Measurements from ENCODE around the gene HHIPL1. TPM values are rescaled to one million over a fixed set of nuclear protein-coding genes. Genes with fewer than 3 reads are reported as not detected.

Gene HHIPL1
- total RNA-seq, 4 donors from 2014 or later: 2.6 to 3.9 (median 3.1) TPM

DNA sequence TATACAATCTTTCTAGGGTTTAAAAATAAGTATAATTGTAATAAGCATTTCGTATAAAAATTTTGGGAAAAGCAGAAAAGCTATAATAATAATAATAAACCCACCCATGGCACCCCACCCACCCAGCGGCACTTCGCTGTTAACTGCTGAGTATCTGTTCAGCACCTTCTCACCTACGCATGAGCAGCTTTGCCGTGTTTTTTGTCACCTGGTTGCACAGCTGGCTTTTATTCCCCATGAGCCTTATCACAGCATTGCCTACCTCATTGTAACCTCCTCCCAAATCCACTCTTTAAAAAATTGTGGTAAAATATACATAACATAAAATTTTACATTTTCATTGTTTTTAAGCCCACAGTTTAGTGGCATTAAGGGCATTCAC is 73.9 kb downstream of the HHIPL1 start:
- Histone ChIP-seq H3K9me3 (no peaks in the 10 kb centered on the region), H3K4me1 (no peaks in the 10 kb centered on the region), H3K36me3 (no peaks in the 10 kb centered on the region), H3K27ac (no peak overlapping the region), H3K27me3 (no peaks in the 10 kb centered on the region), H3K4me3 (no peak overlapping the region)
- 78 to 81% methylated on average over 5 of the region's 5 CpGs for whole genome bisulfite sequencing, 2 donors
- DNase-seq (ENCODE audit: low spot score in 2 of 2): no peak
- TF ChIP-seq EP300 (IDR thresholded peaks at IDR 0.05) (no peak), POLR2A (IDR thresholded peaks at IDR 0.05) (no peak)
- TF ChIP-seq, protein P1, sequence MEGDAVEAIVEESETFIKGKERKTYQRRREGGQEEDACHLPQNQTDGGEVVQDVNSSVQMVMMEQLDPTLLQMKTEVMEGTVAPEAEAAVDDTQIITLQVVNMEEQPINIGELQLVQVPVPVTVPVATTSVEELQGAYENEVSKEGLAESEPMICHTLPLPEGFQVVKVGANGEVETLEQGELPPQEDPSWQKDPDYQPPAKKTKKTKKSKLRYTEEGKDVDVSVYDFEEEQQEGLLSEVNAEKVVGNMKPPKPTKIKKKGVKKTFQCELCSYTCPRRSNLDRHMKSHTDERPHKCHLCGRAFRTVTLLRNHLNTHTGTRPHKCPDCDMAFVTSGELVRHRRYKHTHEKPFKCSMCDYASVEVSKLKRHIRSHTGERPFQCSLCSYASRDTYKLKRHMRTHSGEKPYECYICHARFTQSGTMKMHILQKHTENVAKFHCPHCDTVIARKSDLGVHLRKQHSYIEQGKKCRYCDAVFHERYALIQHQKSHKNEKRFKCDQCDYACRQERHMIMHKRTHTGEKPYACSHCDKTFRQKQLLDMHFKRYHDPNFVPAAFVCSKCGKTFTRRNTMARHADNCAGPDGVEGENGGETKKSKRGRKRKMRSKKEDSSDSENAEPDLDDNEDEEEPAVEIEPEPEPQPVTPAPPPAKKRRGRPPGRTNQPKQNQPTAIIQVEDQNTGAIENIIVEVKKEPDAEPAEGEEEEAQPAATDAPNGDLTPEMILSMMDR (IDR thresholded peaks at IDR 0.05): no peak

DNA sequence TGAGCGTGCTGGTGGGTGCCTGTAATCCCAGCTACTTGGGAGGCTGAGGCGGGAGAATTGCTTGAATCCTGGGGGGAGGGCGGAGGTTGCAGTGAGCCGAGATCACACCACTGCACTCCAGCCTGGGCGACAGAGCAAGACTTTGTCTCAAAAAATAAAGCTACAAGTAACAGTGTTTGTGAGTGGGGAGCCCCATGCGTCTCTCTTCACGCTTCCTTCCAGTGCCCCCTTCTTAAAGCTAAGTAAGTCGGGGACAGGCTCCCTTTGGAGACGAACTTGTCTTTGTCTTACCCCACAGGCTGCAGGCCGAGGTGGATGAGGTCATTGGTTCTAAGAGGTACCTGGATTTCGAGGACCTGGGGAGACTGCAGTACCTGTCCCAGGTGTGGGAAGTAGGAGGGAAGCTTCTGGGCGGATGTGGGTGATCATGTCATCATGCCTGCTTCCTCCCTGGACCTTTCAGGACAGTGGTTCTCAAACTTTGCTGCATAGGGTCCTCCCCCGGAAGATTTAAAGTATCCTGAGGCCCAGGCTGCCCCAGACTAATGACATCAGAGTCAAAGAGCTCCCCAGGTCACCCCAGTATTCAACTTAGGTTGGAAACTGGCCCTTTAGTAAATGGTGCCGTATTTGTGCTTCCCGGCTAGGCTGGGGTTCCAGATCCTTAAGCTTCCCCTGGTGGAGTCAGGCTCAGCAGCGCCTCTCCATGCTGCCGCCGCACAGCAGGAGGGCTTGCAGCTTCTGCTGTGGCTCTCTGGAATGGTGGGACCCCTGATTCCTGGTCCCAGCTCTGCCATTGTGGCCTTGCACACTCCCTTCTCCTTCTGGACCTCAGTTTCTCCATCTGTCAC is 76.2 kb downstream of the HHIPL1 start:
- no peaks in the 10 kb centered on the region for H3K9me3 ChIP-seq
- 92 to 94% methylated on average over 18 of the region's 18 CpGs for WGBS, 2 donors
- no peaks in the 10 kb centered on the region for H3K27me3 ChIP-seq
- H3K4me1 ChIP-seq: no peaks in the 10 kb centered on the region
- H3K27ac ChIP-seq: no peak overlapping the region
- H3K4me3 ChIP-seq: no peak overlapping the region
- TF ChIP-seq POLR2A (IDR thresholded peaks at IDR 0.05) (no peak), EP300 (IDR thresholded peaks at IDR 0.05) (no peak)
- TF ChIP-seq, protein P1 (IDR thresholded peaks at IDR 0.05): no peak
- no peak for DNase-seq (ENCODE audit: low spot score in 2 of 2)
- H3K36me3 ChIP-seq: no peaks in the 10 kb centered on the region

GRCh38 chr14:99721792-99722516 is 77.0 kb downstream of the HHIPL1 start:
- no peak for DNase-seq (ENCODE audit: low spot score in 2 of 2)

DNA sequence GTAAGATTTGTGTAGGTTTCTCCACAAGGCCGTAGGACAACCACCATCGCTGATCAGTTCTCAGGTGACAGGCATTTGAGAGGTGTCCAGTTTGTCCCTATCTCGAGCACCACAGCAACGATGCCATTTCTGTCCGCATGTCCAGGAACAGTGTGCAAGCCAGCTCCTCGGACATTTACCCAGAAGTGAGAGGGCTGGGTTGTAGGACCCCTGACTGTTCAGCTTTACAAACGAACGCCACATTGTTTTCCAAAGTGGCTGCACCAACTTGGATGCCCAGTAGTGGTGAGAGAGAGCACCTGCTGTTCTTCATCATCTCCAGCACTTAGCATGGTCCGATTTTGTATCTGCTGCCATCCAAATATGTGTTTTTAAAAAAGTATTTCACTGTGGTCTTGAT is 77.8 kb downstream of the HHIPL1 start:
- WGBS, 2 donors: 84 to 85% methylated on average over 9 of the region's 9 CpGs
- DNase-seq (ENCODE audit: low spot score in 2 of 2): no peak

More at GRCh38 chr14:99721792-99722516, 77.0 kb downstream of the HHIPL1 start:
- Histone ChIP-seq H3K27me3 (peaks cover 0 to 7% of the 10 kb centered on the region in 2 donors), H3K36me3 (no peaks in the 10 kb centered on the region), H3K4me1 (no peaks in the 10 kb centered on the region), H3K9me3 (no peaks in the 10 kb centered on the region), H3K27ac (no peak overlapping the region), H3K4me3 (no peak overlapping the region)
- WGBS, 2 donors: 78 to 85% methylated on average over 10 to 11 of the region's 12 CpGs
- TF ChIP-seq, protein P1 (IDR thresholded peaks at IDR 0.05): no peak
- TF ChIP-seq POLR2A (IDR thresholded peaks at IDR 0.05) (no peak), EP300 (IDR thresholded peaks at IDR 0.05) (no peak)

More for the DNA sequence above, 77.8 kb downstream of the HHIPL1 start:
- Histone ChIP-seq H3K4me1 (no peaks in the 10 kb centered on the region), H3K27me3 (peaks cover 0 to 13% of the 10 kb centered on the region in 2 donors), H3K27ac (no peak overlapping the region), H3K4me3 (no peak overlapping the region), H3K36me3 (no peaks in the 10 kb centered on the region), H3K9me3 (no peaks in the 10 kb centered on the region)
- no peak for TF ChIP-seq EP300 (IDR thresholded peaks at IDR 0.05)
- TF ChIP-seq, protein P1 (IDR thresholded peaks at IDR 0.05): no peak
- no peak for TF ChIP-seq POLR2A (IDR thresholded peaks at IDR 0.05)

Data from tibial nerve (tissue), 4 donors.